Karpas-422 (cell line): ENCODE measurements around the gene PARP6. TPM values are rescaled to one million over a fixed set of nuclear protein-coding genes. Genes with fewer than 3 reads are reported as not detected.

Source experiments
- DNase-seq: peaks from one replicate; pipeline ENCODE4 v3.0.0-alpha.2; 2015
- H2AFZ ChIP-seq: fragments of 200-600 bp; sonication (generic); 2 replicates; pipeline ENCODE4 v1.6.1; 2014; ENCODE audit warnings: antibody characterized with exemption, low read length, mixed read lengths
- H3K27ac ChIP-seq: fragments of 200-600 bp; sonication (generic); 2 replicates; pipeline ENCODE4 v1.5.1; 2014; ENCODE audit warnings: mild to moderate bottlenecking, low read length, moderate library complexity
- H3K27me3 ChIP-seq: fragments of 200-600 bp; sonication (generic); 2 replicates; pipeline ENCODE4 v1.6.1; 2014; ENCODE audit warnings: low read length, mixed read lengths
- H3K36me3 ChIP-seq: fragments of 200-600 bp; sonication (generic); 2 replicates; pipeline ENCODE4 v1.6.1; 2014; ENCODE audit warnings: low read length, mixed read lengths; ENCODE audit not compliant: insufficient read depth
- H3K4me1 ChIP-seq: fragments of 200-600 bp; sonication (generic); 2 replicates; pipeline ENCODE4 v1.6.1; 2014; ENCODE audit warnings: mild to moderate bottlenecking, low read length, mixed read lengths
- H3K4me2 ChIP-seq: fragments of 200-600 bp; sonication (generic); 2 replicates; pipeline ENCODE4 v1.6.1; 2014; ENCODE audit warnings: low read length, low read depth, mild to moderate bottlenecking; ENCODE audit not compliant: poor library complexity, severe bottlenecking
- H3K4me3 ChIP-seq: fragments of 200-600 bp; sonication (generic); 2 replicates; pipeline ENCODE4 v1.5.1; 2014; ENCODE audit warnings: mild to moderate bottlenecking, antibody characterized with exemption, low read length, mixed read lengths
- H3K79me2 ChIP-seq: fragments of 200-600 bp; sonication (generic); 2 replicates; pipeline ENCODE4 v1.6.1; 2014; ENCODE audit warnings: mild to moderate bottlenecking, low read length, mixed read lengths
- H3K9ac ChIP-seq: fragments of 200-600 bp; sonication (generic); 2 replicates; pipeline ENCODE4 v1.6.0; 2014; ENCODE audit warnings: low read length
- H3K9me2 ChIP-seq: fragments of 200-600 bp; sonication (generic), shearing (Covaris generic); replicated peaks from 2 replicates; pipeline ENCODE4 v1.6.0; 2014; ENCODE audit warnings: mild to moderate bottlenecking, low read length, moderate library complexity; ENCODE audit not compliant: insufficient read depth
- H3K9me3 ChIP-seq: fragments of 300-700, 200-600 bp; sonication (generic); 2 replicates; pipeline ENCODE4 v1.6.1; 2014; ENCODE audit warnings: low read length, mixed read lengths
- H4K20me1 ChIP-seq: fragments of 200-600 bp; sonication (generic); 2 replicates; pipeline ENCODE4 v1.6.1; 2014; ENCODE audit warnings: mild to moderate bottlenecking, antibody characterized with exemption, low read length, low read depth; ENCODE audit not compliant: insufficient read depth
- total RNA-seq: library from RNA; depleted of rRNA; stranded (reverse); fragments of >200 nt; shearing (Covaris generic); gene quantifications from 2 replicates; pipeline ENCODE4 v1.2.3, GENCODE V29; 2014; ENCODE audit warnings: low replicate concordance; rRNA removed

Gene PARP6, protein sequence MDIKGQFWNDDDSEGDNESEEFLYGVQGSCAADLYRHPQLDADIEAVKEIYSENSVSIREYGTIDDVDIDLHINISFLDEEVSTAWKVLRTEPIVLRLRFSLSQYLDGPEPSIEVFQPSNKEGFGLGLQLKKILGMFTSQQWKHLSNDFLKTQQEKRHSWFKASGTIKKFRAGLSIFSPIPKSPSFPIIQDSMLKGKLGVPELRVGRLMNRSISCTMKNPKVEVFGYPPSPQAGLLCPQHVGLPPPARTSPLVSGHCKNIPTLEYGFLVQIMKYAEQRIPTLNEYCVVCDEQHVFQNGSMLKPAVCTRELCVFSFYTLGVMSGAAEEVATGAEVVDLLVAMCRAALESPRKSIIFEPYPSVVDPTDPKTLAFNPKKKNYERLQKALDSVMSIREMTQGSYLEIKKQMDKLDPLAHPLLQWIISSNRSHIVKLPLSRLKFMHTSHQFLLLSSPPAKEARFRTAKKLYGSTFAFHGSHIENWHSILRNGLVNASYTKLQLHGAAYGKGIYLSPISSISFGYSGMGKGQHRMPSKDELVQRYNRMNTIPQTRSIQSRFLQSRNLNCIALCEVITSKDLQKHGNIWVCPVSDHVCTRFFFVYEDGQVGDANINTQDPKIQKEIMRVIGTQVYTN
- 73.2 and 82.0 TPM in 2 replicates for total RNA-seq

DNA sequence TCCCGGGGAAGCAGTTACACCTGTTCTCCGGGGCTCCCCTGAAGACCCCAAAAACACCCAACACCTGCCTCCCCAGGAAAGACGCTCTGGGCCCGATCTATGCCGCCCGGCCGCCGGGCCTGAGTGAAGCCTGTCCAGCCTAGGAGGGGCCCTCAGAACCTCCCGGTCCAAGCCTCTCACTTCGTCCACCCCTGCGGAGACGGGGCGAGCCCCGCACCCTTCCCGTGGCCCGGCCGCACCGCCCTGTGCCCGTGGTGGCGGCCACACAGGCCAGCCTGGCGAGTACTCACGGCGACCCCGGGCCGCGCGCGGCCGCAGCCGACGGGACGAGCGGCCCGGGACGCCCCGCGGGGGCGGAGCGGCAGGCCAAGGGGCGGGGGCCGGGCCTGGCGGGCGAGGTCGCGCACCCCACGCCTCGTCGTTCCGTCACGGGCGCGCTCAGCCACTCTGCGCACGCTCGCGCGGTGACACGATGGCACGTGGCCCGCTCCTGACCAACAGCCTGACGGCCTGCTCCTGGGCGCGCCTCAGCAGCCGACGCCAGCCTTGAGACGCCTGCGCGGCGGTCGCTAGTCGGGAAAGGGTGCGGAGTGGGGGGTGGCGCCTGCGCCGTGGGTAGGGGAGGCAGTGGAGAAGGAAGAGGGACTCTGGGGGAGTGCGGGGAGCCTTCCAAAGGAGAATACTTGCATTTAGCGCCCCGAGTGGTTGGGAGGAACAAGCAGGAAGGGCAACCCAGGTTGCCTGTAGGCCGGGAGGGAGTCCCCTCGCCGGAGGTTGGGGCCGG, at the start of gene PARP6:
Gene PARP6 (minus strand): TSS at position 342 of the 784 bp plus-strand sequence. CDS start 5,077 bp downstream, outside the sequence.
- H3K9me3 ChIP-seq: no peaks in the 10 kb centered on the region
- H3K4me1 ChIP-seq: peaks cover 29% of the 10 kb centered on the region
- H3K27ac ChIP-seq: peak within 1 kb of the TSS; percentile 19
- peak within 1 kb of the TSS; percentile 83 for H3K9ac ChIP-seq
- no peaks in the 10 kb centered on the region for H3K9me2 ChIP-seq
- no peaks in the 10 kb centered on the region for H3K36me3 ChIP-seq
- peak; percentile 99 for DNase-seq
- H4K20me1 ChIP-seq: no peaks in the 10 kb centered on the region
- peak within 1 kb of the TSS; percentile 73 for H2AFZ ChIP-seq
- peak within 1 kb of the TSS; percentile 88 for H3K4me3 ChIP-seq
- H3K27me3 ChIP-seq: no peaks in the 10 kb centered on the region
- H3K4me2 ChIP-seq: peak within 1 kb of the TSS; percentile 84
- peaks cover 28% of the 10 kb centered on the region for H3K79me2 ChIP-seq

DNA sequence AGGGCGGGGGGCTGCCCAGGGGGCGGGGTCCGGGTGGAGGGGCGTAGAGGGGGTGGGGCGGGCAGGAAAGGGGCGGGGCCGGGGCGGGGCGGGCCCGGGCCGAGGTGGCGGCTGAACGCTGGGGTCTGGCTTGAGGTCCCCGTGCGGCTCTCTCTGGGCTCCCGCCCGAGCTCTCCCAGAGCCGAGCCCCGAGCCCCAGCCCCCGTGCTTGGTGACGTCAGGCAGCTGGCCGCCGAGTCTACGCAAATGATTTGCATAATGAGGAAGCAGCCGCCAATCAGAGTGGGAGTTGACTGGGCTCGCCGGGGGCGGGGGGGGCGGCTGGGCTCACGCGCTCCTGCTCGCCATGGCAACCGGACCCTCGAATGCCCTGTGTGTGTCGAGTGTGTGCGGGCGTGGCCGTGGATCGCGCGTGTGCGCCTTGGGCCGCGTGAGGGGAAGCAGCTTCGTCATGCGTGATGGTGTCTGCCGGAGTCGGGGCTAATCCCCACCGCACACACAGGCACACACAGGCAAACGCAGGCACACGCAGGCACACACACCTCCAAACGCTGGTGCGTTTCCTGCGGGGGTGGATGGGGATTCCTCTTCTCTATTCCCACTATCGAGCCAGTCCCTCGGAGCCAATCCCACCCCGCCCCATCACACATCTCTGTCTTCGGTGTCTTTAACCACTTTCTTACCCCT, 47.8 kb upstream of the PARP6 start, which contains the start of gene CELF6:
Gene CELF6 (minus strand): TSS at position 173 of the 687 bp plus-strand sequence. CDS start 283 bp downstream, outside the sequence.
- no peaks in the 10 kb centered on the region for H3K79me2 ChIP-seq
- no peaks in the 10 kb centered on the region for H3K9me3 ChIP-seq
- peaks cover 10% of the 10 kb centered on the region for H3K4me1 ChIP-seq
- H3K9me2 ChIP-seq: no peaks in the 10 kb centered on the region
- H3K36me3 ChIP-seq: no peaks in the 10 kb centered on the region
- H2AFZ ChIP-seq: peak within 1 kb of the TSS; percentile 56; the same call in 1 of the 2 replicates
- H4K20me1 ChIP-seq: no peaks in the 10 kb centered on the region; the same call in 1 of the 2 replicates
- H3K27me3 ChIP-seq: no peaks in the 10 kb centered on the region
- H3K4me2 ChIP-seq: peak within 1 kb of the TSS; percentile 88
- DNase-seq: peak; percentile 92
- H3K9ac ChIP-seq: peak within 1 kb of the TSS; percentile 56
- H3K27ac ChIP-seq: no peak within 1 kb of the TSS
- H3K4me3 ChIP-seq: peak within 1 kb of the TSS; percentile 63

DNA sequence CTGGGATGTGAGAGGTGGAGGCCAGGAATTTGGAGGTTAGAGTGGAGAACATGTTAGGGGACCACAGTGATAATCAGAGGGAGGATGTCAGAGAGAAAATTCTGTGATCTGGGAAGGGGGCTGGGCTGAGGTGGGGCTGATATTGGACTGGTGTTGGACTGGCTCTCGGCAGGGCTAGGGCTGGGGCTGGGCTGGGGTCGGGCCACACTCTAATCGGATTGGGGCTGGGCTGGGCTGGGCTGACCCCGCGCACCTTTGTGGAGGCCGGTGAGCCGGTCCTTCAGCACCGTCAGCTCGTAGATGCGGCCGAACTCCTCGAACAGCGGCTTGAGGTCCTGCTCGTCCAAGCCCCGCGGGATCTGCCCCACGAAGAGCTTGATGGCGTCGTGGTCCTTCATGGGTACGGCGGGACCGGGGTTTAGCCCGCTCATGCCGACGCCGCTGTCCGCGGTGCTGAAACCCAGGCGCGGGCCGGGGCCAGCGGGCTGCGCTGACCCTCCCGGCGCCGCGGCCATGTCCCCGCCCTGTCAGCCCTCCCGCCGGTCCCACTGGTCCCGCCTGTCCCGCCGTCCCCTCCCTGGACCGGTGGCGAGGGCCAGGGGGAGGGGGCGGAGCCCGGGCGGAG, 47.1 kb upstream of the PARP6 start:
- no peak overlapping the region for H3K4me3 ChIP-seq
- no peaks in the 10 kb centered on the region for H3K9me3 ChIP-seq
- no peak for DNase-seq
- H3K27me3 ChIP-seq: no peaks in the 10 kb centered on the region
- H2AFZ ChIP-seq: no peak overlapping the region
- no peaks in the 10 kb centered on the region; the same call in 1 of the 2 replicates for H4K20me1 ChIP-seq
- no peaks in the 10 kb centered on the region for H3K9me2 ChIP-seq
- no peak overlapping the region for H3K27ac ChIP-seq
- H3K36me3 ChIP-seq: no peaks in the 10 kb centered on the region
- no peak overlapping the region for H3K4me2 ChIP-seq
- peaks cover 10% of the 10 kb centered on the region for H3K4me1 ChIP-seq
- H3K9ac ChIP-seq: no peak overlapping the region
- H3K79me2 ChIP-seq: no peaks in the 10 kb centered on the region

DNA sequence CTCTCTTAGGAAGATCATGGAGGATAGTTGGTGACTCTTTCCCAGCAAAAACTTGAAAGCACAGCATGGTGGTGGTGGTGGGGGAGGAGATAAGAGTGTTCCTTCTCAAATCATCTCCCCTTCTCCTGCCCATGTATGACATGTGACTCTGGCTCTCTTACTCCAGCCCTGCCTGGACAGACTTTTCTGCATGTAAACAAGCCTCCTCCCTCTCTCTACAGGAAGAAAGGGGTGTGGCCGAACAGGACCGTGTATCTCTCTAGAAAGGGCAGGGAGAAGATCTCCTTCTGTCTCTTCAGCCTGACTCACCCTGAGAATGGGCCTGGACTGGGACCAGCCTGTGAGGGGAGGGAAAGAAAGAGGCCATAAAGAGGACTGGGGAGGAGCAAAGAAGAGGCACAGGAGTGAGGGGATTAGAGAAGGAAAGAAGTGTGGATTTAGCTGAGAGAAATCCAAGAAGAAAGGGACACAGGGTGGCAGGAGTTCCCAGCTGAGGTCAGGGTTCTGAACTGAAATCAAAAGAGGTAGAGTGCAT, 46.1 kb upstream of the PARP6 start:
- Histone ChIP-seq H3K79me2 (no peaks in the 10 kb centered on the region), H3K4me3 (no peak overlapping the region), H3K4me2 (no peak overlapping the region), H3K27ac (no peak overlapping the region), H3K9me3 (no peaks in the 10 kb centered on the region), H2AFZ (no peak overlapping the region), H3K4me1 (peaks cover 10% of the 10 kb centered on the region), H3K9ac (no peak overlapping the region), H3K27me3 (no peaks in the 10 kb centered on the region), H4K20me1 (no peaks in the 10 kb centered on the region; the same call in 1 of the 2 replicates), H3K36me3 (no peaks in the 10 kb centered on the region), H3K9me2 (no peaks in the 10 kb centered on the region)
- DNase-seq: no peak

DNA sequence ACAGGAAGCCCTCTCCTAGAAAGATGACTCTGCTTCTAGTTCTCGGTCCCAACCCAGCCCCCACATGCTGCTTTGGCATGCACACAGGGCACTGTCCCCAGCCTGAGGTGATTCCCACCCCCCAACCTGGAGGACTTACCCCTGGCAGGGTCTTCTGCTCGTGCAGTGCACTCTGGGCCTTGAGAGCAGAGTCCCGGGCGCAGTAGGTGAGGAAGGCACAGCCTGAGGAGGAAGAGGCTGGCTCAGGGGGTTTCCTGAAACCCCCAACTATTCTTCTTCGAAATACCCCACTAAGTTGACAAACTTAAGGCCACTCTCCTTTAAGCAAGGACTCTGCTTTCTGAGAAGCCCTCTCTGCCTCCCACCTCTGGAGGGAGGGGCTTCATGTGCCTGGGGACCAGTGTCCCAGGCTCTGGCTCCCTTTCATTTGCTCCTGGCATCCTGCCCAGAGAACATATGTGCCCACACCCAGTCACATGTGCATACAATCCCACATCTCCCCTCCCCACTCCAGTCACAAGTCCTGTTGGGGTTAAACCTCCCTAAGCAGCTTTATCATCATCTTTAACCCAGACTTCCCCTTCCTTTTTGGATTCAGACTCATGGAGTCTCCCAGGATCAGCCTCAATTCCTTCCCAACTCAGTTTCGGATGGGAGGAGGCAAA, 43.5 kb upstream of the PARP6 start:
- Histone ChIP-seq H3K27ac (no peak overlapping the region), H3K27me3 (no peaks in the 10 kb centered on the region), H4K20me1 (no peaks in the 10 kb centered on the region; the same call in 1 of the 2 replicates), H3K4me3 (no peak overlapping the region), H3K79me2 (no peaks in the 10 kb centered on the region), H3K9me3 (no peaks in the 10 kb centered on the region), H3K4me1 (peaks cover 8% of the 10 kb centered on the region), H3K36me3 (no peaks in the 10 kb centered on the region), H2AFZ (no peak overlapping the region), H3K9ac (no peak overlapping the region), H3K9me2 (no peaks in the 10 kb centered on the region), H3K4me2 (no peak overlapping the region)
- DNase-seq: no peak

DNA sequence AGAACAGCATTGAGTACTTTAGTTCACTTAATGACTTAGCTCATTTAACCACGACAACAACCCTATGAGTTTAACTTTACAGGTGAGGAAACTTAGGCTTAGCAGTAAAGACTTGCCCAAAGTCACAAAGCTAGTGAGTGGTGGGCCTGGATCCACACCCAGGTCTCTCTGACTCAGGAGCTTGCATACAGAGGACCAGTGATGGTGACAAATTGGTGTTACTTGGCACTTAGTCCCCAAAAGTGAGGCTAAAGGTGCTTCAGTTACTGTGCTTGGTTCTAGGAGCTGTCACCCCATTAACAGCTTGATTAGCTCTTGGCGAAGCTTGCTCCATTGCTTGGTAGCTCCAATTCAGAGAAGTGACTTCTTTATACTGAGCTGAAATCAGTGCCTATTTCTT, 41.5 kb upstream of the PARP6 start:
- Histone ChIP-seq H3K9me3 (no peaks in the 10 kb centered on the region), H3K4me1 (no peaks in the 10 kb centered on the region), H3K4me3 (no peak overlapping the region), H2AFZ (no peak overlapping the region), H3K9me2 (no peaks in the 10 kb centered on the region), H3K4me2 (no peak overlapping the region), H3K79me2 (no peaks in the 10 kb centered on the region), H3K9ac (no peak overlapping the region), H4K20me1 (no peaks in the 10 kb centered on the region), H3K27ac (no peak overlapping the region), H3K27me3 (no peaks in the 10 kb centered on the region), H3K36me3 (no peaks in the 10 kb centered on the region)
- DNase-seq: no peak

DNA sequence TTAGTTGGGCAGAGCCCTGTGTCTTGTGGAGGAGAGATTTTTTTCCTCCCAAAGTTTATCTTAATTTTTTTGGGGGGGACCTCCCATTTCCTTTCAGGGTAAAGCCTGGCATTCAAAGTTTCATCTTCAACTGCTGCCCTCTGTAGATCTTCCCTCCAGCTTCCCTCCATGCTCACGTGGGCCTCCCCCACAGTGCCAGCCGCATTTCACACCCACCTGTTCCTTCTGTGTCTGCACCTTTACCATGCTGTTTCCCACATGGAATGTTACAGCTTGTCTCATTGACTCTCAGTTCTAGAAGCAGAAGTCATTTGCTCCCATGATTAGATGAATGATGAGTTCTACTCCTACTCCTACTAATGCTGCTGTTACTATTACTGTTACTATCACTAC, 41.1 kb upstream of the PARP6 start:
- no peak overlapping the region for H3K4me2 ChIP-seq

More for the DNA sequence above, 41.1 kb upstream of the PARP6 start:
- no peak overlapping the region for H3K4me3 ChIP-seq
- H3K4me1 ChIP-seq: no peaks in the 10 kb centered on the region
- H3K9me2 ChIP-seq: no peaks in the 10 kb centered on the region
- H3K79me2 ChIP-seq: no peaks in the 10 kb centered on the region
- H3K9ac ChIP-seq: no peak overlapping the region
- DNase-seq: no peak
- H3K9me3 ChIP-seq: no peaks in the 10 kb centered on the region
- H3K27ac ChIP-seq: no peak overlapping the region
- no peak overlapping the region for H2AFZ ChIP-seq
- no peaks in the 10 kb centered on the region for H3K27me3 ChIP-seq
- no peaks in the 10 kb centered on the region for H4K20me1 ChIP-seq
- H3K36me3 ChIP-seq: no peaks in the 10 kb centered on the region
